Fibroblast of skin of abdomen (primary cell): Measurements from ENCODE around the gene EMILIN1.
"Not testable (repeated sequence)": the region's sequence is repeated elsewhere in the genome, so short reads cannot be mapped to it uniquely, and the experiment has no call there.

Experiments used
- DNase-seq: peaks from one replicate; pipeline ENCODE4 v3.0.0-alpha.2; 2013

The EMILIN1 gene

GRCh38 chr2:27054721-27055120, 23.7 kb upstream of the EMILIN1 start:
- DNase-seq: no peak

DNA sequence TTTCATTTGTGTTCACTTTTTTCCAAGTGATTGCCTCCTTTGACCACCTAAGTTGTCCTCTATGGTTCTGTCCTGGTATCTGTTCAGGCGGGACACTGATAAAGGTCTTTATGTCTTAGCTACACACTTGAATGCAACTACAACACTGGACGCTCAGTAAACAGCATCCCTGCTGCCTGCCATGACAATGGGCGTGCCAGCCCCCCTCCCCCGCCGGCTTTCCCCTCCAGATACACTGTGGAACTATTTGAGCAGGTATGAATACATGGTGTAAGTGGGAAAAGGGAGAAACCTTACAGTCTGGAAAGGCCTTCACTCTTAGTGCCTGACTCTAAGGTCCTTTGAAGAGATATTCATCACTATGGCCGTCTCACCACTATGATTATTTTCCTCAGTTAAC, 21.2 kb upstream of the EMILIN1 start:
- DNase-seq: no peak

GRCh38 chr2:27058210-27058609, 20.2 kb upstream of the EMILIN1 start:
- DNase-seq: no peak

- no peak for DNase-seq
Observed at GRCh38 chr2:27059141-27059820, 19.1 kb upstream of the EMILIN1 start.

GRCh38 chr2:27060323-27060722, 18.1 kb upstream of the EMILIN1 start:
- no peak for DNase-seq

- no peak for DNase-seq
Observed at GRCh38 chr2:27065128-27065527, 13.3 kb upstream of the EMILIN1 start.

GRCh38 chr2:27067385-27067784, 11.0 kb upstream of the EMILIN1 start:
- no peak for DNase-seq

- DNase-seq: no peak
Observed at GRCh38 chr2:27069436-27069835, 9.0 kb upstream of the EMILIN1 start.

GRCh38 chr2:27069961-27070618, 8.3 kb upstream of the EMILIN1 start:
- no peak for DNase-seq

DNA sequence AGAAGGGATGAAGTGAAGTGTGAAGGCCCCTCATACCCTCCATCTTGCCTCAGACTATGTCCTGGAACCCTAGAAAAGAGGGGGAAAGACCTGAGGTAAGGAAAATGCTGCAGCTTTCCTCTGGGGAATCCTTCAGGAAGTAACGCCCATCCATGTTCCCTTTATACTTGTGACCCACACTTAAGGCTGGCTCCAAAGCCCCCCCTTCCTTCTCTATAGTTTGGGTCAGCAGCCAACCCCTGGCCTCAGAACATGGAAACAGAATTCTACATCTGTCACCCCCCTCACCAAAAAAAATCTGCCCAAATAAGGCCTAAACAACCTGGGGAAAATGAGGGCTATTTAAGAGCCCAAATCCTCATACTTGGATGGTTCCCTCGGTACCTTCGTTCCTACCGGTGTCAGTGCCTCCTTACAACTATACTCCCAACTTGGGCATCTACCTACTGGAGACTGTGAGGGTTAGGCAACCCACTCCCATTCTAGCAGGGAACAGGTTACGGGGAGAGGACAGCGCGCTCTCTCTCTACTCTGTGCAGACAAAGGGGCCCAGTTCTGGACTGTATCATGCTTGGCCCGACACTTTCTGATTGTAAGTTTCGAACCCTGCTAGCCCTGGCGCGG, 7.7 kb upstream of the EMILIN1 start:
- DNase-seq: no peak

- DNase-seq: peak; percentile 95
Observed at GRCh38 chr2:27071277-27071989, 7.0 kb upstream of the EMILIN1 start, which contains the start of gene OST4. OST4 (minus strand) TSS chr2:27071654.

DNA sequence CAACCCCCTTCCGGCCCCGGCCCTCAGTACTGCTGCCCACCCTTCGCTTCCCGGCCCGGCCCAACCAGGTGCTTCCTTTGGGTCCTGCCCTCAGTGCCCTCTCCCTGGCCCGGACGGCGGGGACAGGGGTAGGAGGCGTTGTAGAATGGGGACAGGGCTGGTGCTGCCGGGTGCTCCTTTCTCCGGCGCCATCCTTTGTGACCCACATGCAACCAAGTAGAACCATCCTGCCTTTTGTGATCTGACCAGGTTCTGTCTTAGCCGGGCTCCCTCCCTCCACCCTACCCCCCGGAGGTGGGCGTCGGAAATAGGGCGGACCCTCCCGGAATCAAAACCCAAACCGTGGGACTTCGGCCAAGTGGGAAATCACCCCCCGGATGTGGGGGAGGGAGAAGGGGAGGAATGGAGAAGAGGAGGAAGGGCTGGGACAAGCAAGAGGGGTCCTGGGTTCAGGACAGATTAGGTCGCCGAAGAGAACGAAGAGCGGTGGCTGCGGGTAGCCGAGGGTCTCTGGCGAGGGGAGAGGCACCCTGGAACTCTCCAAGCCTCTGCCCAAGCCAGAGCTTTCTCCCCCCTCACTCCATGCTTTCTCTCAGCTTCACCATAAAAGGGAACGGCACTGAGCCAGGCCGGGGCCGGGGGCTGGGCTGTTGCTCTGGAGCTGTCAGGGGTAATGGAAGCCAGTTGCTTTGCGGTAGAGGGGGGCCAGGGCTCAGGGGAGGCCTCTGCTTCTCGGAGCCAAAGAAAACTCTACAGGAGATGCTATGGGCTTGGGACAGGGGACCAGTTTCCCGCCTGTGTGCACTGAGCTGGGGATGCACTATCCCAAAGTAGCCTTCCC, 6.2 kb upstream of the EMILIN1 start:
- peak; percentile 95 for DNase-seq

DNA sequence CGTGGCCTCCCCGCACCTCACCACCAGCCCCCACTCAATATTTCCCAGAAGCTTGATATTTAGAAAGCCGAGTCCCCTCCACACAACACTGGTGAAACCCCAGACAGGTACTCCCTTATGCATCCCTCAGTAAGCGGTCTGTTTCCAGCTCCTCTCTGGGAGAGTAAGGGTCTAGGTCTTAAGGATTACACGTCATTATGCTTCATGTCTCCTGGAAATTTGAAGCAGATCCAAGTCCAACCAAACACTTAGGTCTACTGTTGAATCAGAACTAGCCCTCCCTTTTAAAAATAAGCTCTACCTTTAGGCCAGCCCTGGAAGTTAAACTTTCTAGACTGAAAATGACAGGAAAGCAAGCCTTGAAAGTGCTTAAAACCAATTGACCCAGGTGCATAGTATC, 5.5 kb upstream of the EMILIN1 start:
- DNase-seq: peak; percentile 77

DNA sequence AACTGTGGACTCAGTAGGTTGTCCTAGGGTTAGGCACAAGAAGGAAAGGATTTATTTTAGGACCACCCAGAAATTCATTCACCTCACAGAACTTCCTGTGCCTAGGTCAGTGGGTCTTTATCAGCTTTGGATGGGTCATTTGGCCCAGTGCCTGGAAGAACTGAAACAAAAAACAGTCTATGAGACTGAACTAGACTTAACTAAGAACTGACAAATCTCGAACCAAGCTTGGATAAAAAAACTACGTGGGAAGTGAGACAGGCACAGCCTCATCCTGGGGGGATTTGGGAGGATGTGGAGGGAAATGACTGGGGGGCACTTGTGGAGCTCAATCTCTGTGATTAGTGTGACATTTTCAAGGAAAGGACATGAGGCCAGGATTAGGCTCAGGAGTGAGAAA, 4.6 kb upstream of the EMILIN1 start:
- no peak for DNase-seq

- peak; percentile 44 for DNase-seq
Observed at GRCh38 chr2:27074738-27075565, 3.5 kb upstream of the EMILIN1 start.

DNA sequence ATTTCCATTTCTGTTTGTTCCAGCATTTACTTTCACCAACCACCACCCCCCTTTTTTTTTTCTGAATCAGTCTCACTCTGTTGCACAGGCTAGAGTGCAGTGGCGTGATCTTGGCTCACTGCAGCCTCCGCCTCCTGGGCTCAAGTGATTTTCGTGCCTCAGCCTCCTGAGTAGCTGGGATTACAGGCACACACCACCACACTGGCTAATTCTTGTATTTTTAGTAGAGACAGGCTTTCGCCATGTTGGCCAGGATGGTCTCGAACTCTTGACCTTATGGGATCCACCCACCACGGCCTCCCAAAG, 2.9 kb upstream of the EMILIN1 start:
- DNase-seq: not testable (repeated sequence)

DNA sequence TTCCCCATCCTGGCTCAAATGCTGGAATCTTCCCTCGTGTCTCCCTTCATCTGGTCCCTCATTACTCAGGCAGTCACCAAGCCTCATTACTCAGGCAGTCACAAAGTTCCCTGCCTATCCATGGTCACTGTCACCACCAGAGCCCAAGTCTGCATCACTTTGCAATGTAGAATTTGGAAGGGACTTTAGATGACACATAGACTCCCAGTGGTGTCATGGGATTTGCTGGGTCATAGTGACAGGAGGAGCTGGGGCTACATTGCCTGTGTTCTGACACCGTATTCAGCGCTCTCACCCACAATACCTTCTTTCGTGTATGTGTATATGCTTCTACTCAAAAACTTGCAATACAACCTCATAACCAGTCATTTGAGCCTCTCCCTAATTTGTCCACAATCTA, 2.1 kb upstream of the EMILIN1 start:
- DNase-seq: no peak

DNA sequence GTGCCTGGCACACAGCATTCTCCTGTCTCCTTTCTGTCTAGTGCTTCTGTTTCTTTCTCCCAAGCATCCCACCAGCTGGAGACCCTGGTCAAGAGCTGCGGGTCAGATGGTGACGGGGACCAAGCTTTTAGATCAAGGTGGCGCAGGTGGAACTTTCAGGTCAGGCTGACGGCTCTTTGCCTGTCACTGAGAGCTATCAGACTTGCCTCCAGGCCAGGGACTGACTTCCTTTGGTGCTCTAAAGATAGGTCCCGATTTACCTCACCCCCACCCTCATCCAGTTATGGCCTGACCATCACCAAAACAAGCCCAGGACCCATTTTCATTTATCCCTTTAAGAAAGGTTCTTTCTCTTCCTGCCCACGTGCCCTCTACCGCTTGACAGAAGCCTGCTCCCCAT, 1.2 kb upstream of the EMILIN1 start:
- DNase-seq: no peak

GRCh38 chr2:27079233-27080139, 1.1 kb downstream of the EMILIN1 start:
- no peak for DNase-seq

DNA sequence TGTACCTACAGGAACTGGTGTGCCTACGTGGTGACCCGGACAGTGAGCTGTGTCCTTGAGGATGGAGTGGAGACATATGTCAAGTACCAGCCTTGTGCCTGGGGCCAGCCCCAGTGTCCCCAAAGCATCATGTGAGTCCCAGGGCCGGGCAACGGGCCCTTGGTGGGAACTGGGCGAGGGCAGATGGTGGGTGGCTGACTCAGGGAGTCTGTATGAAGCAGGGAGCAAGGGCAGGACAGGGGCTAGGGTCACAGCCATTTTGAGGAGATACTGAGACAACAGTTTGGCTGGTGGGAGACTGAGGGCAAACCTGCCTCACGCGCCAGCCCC, 1.7 kb downstream of the EMILIN1 start:
- DNase-seq: no peak

DNA sequence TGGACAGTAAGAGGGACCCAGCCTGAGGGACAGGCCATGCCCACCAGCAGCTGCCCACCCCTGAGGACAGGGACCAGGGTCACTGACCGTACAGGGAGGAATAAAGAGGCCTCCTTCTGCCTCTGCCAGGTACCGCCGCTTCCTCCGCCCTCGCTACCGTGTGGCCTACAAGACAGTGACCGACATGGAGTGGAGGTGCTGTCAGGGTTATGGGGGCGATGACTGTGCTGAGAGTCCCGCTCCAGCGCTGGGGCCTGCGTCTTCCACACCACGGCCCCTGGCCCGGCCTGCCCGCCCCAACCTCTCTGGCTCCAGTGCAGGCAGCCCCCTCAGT, 2.2 kb downstream of the EMILIN1 start:
- DNase-seq: no peak
